Measurements from ENCODE around the gene ERN1.

Gene ERN1

DNA sequence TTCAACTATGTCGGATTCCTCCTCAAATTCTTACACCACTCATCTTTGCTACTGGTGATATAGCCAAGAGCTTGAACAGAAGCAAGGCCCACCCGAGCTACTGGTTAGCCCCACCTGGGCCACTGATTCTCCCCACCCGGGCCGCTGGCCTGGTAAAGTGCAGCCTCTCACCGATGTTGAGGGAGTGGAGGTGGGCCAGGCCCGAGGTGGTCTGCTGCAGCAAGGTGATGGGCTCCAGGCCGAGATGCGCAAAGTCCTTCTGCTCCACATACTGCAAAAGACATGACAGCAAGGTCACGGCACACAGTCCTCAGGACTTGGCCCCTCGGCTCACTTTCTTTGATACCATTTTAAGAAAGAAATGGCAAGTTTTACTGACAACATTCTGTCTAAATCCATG is 76.8 kb downstream of the ERN1 start:
- H3K4ac ChIP-seq (ENCODE audit: low read length): no peak overlapping the region
- no peak overlapping the region for H2BK5ac ChIP-seq (ENCODE audit: low read length)
- H3K27me3 ChIP-seq (ENCODE audit: control insufficient read depth in 3 of 3, insufficient read depth in 3 of 3, low read depth in 1 of 3, low read length in 3 of 3): no peaks in the 10 kb centered on the region
- H3K4me1 ChIP-seq (ENCODE audit: control insufficient read depth in 2 of 2, insufficient read depth in 1 of 2, low read depth in 1 of 2, low read length in 2 of 2): no peaks in the 10 kb centered on the region
- DNase-seq (ENCODE audit: low spot score): no peak
- no peak overlapping the region for H4K91ac ChIP-seq (ENCODE audit: low read depth, low read length, poor library complexity)
- no peaks in the 10 kb centered on the region for H3K9me3 ChIP-seq (replicated peaks in 1 of 2; ENCODE audit: control insufficient read depth in 2 of 2, insufficient read depth in 1 of 2, low read depth in 1 of 2, low read length in 2 of 2)
- H3K4me3 ChIP-seq (ENCODE audit: low read length in 2 of 2): peak overlapping the region in 1 of 2 donors; percentile 43
- no peak overlapping the region for H2AFZ ChIP-seq (ENCODE audit: low read length)
- H3K27ac ChIP-seq (replicated peaks; ENCODE audit: low read length): no peak overlapping the region
- H3K9ac ChIP-seq (ENCODE audit: low read depth, low read length, poor library complexity): no peak overlapping the region
- H2BK15ac ChIP-seq (ENCODE audit: low read length): no peak overlapping the region
- H3K36me3 ChIP-seq (replicated peaks in 1 of 2; ENCODE audit: control insufficient read depth in 2 of 2, insufficient read depth in 2 of 2, low read length in 2 of 2): peaks cover 0 to 25% of the 10 kb centered on the region in 2 donors
- no peak overlapping the region for H3K4me2 ChIP-seq (ENCODE audit: insufficient read depth, low read length, poor library complexity, severe bottlenecking)
- no peak overlapping the region for H2BK120ac ChIP-seq (ENCODE audit: low read depth, low read length)
- H3K23ac ChIP-seq (ENCODE audit: low read depth, low read length, poor library complexity): no peak overlapping the region
- no peak overlapping the region for H2BK12ac ChIP-seq (ENCODE audit: low read length)
- WGBS, 2 donors (ENCODE audit: extremely low coverage in 2 of 2, insufficient read length in 2 of 2, insufficient replicate concordance in 1 of 2): no CpG with 5 or more reads among the region's 10 CpGs
- H3K14ac ChIP-seq (ENCODE audit: low read length): no peak overlapping the region
- H3K79me1 ChIP-seq (ENCODE audit: low read depth, low read length): no peaks in the 10 kb centered on the region
- no peak overlapping the region for H2AK5ac ChIP-seq (ENCODE audit: low read depth, low read length)
- no peak overlapping the region for H4K8ac ChIP-seq (ENCODE audit: low read depth, low read length)
- H3K18ac ChIP-seq (ENCODE audit: low read length): no peak overlapping the region

GRCh38 chr17:64051153-64051552 is 78.8 kb downstream of the ERN1 start:
- Histone ChIP-seq H3K4me1 (ENCODE audit: control insufficient read depth in 2 of 2, insufficient read depth in 1 of 2, low read depth in 1 of 2, low read length in 2 of 2) (no peaks in the 10 kb centered on the region), H3K4ac (ENCODE audit: low read length) (no peak overlapping the region), H3K36me3 (replicated peaks in 1 of 2; ENCODE audit: control insufficient read depth in 2 of 2, insufficient read depth in 2 of 2, low read length in 2 of 2) (peaks cover 0 to 31% of the 10 kb centered on the region in 2 donors), H3K23ac (ENCODE audit: low read depth, low read length, poor library complexity) (no peak overlapping the region), H3K9me3 (replicated peaks in 1 of 2; ENCODE audit: control insufficient read depth in 2 of 2, insufficient read depth in 1 of 2, low read depth in 1 of 2, low read length in 2 of 2) (no peaks in the 10 kb centered on the region), H2BK12ac (ENCODE audit: low read length) (no peak overlapping the region), H3K14ac (ENCODE audit: low read length) (no peak overlapping the region), H2BK5ac (ENCODE audit: low read length) (no peak overlapping the region), H4K91ac (ENCODE audit: low read depth, low read length, poor library complexity) (no peak overlapping the region), H3K79me1 (ENCODE audit: low read depth, low read length) (no peaks in the 10 kb centered on the region), H2AFZ (ENCODE audit: low read length) (no peak overlapping the region), H3K4me3 (ENCODE audit: low read length in 2 of 2) (no peak overlapping the region), H2BK120ac (ENCODE audit: low read depth, low read length) (no peak overlapping the region), H2AK5ac (ENCODE audit: low read depth, low read length) (no peak overlapping the region), H4K8ac (ENCODE audit: low read depth, low read length) (no peak overlapping the region), H3K27me3 (ENCODE audit: control insufficient read depth in 3 of 3, insufficient read depth in 3 of 3, low read depth in 1 of 3, low read length in 3 of 3) (no peaks in the 10 kb centered on the region), H3K9ac (ENCODE audit: low read depth, low read length, poor library complexity) (no peak overlapping the region), H3K4me2 (ENCODE audit: insufficient read depth, low read length, poor library complexity, severe bottlenecking) (no peak overlapping the region), H3K18ac (ENCODE audit: low read length) (no peak overlapping the region), H3K27ac (replicated peaks; ENCODE audit: low read length) (no peak overlapping the region), H2BK15ac (ENCODE audit: low read length) (no peak overlapping the region)
- DNase-seq (ENCODE audit: low spot score): no peak
- no CpG with 5 or more reads among the region's 1 CpG for WGBS, 2 donors (ENCODE audit: extremely low coverage in 2 of 2, insufficient read length in 2 of 2, insufficient replicate concordance in 1 of 2)

DNA sequence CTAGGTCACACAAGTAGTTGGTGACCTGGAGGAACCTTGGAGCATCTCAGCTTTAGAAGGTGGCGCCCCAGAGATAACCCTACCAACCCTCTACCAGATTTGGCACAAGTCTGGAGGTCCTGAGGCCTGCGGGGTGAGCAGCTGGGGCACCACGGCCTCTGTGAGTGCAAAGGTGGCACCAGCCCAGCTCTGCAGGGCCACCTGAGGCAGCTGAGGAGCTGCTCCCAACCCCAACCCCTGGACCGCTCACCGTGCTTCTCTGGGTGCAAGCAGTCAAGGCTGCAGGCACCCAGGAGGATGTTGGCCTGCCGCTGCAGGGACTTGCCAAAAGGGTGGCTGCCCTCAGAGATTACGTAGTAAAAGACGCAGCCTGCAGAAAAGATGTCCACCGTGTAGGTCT is 81.1 kb downstream of the ERN1 start:
- no peak for DNase-seq (ENCODE audit: low spot score)
- Histone ChIP-seq H3K79me1 (ENCODE audit: low read depth, low read length) (no peaks in the 10 kb centered on the region), H2BK12ac (ENCODE audit: low read length) (no peak overlapping the region), H3K36me3 (replicated peaks in 1 of 2; ENCODE audit: control insufficient read depth in 2 of 2, insufficient read depth in 2 of 2, low read length in 2 of 2) (peaks cover 0 to 41% of the 10 kb centered on the region in 2 donors), H2AK5ac (ENCODE audit: low read depth, low read length) (no peak overlapping the region), H3K4me3 (ENCODE audit: low read length in 2 of 2) (peak overlapping the region in 1 of 2 donors; percentile 53), H2BK5ac (ENCODE audit: low read length) (no peak overlapping the region), H3K27ac (replicated peaks; ENCODE audit: low read length) (no peak overlapping the region), H3K9ac (ENCODE audit: low read depth, low read length, poor library complexity) (no peak overlapping the region), H3K4me1 (ENCODE audit: control insufficient read depth in 2 of 2, insufficient read depth in 1 of 2, low read depth in 1 of 2, low read length in 2 of 2) (no peaks in the 10 kb centered on the region), H3K23ac (ENCODE audit: low read depth, low read length, poor library complexity) (peak overlapping the region; percentile 44), H2BK15ac (ENCODE audit: low read length) (no peak overlapping the region), H3K4ac (ENCODE audit: low read length) (no peak overlapping the region), H4K8ac (ENCODE audit: low read depth, low read length) (no peak overlapping the region), H3K9me3 (replicated peaks in 1 of 2; ENCODE audit: control insufficient read depth in 2 of 2, insufficient read depth in 1 of 2, low read depth in 1 of 2, low read length in 2 of 2) (no peaks in the 10 kb centered on the region), H3K27me3 (ENCODE audit: control insufficient read depth in 3 of 3, insufficient read depth in 3 of 3, low read depth in 1 of 3, low read length in 3 of 3) (no peaks in the 10 kb centered on the region), H2AFZ (ENCODE audit: low read length) (no peak overlapping the region), H4K91ac (ENCODE audit: low read depth, low read length, poor library complexity) (no peak overlapping the region), H3K4me2 (ENCODE audit: insufficient read depth, low read length, poor library complexity, severe bottlenecking) (no peak overlapping the region), H3K18ac (ENCODE audit: low read length) (no peak overlapping the region), H2BK120ac (ENCODE audit: low read depth, low read length) (no peak overlapping the region), H3K14ac (ENCODE audit: low read length) (no peak overlapping the region)
- WGBS, 2 donors (ENCODE audit: extremely low coverage in 2 of 2, insufficient read length in 2 of 2, insufficient replicate concordance in 1 of 2): no CpG with 5 or more reads among the region's 9 CpGs

- H3K36me3 ChIP-seq (replicated peaks in 1 of 2; ENCODE audit: control insufficient read depth in 2 of 2, insufficient read depth in 2 of 2, low read length in 2 of 2): peaks cover 0 to 29% of the 10 kb centered on the region in 2 donors
- no peak overlapping the region for H3K18ac ChIP-seq (ENCODE audit: low read length)
- no peak for DNase-seq (ENCODE audit: low spot score)
Measured at GRCh38 chr17:64045176-64045575, 84.8 kb downstream of the ERN1 start.

More at GRCh38 chr17:64045176-64045575, 84.8 kb downstream of the ERN1 start:
- H3K23ac ChIP-seq (ENCODE audit: low read depth, low read length, poor library complexity): peak overlapping the region; percentile 59
- no peak overlapping the region for H4K91ac ChIP-seq (ENCODE audit: low read depth, low read length, poor library complexity)
- no peak overlapping the region for H3K9ac ChIP-seq (ENCODE audit: low read depth, low read length, poor library complexity)
- no peak overlapping the region for H2BK120ac ChIP-seq (ENCODE audit: low read depth, low read length)
- H3K4me2 ChIP-seq (ENCODE audit: insufficient read depth, low read length, poor library complexity, severe bottlenecking): no peak overlapping the region
- no peaks in the 10 kb centered on the region for H3K79me1 ChIP-seq (ENCODE audit: low read depth, low read length)
- H3K9me3 ChIP-seq (replicated peaks in 1 of 2; ENCODE audit: control insufficient read depth in 2 of 2, insufficient read depth in 1 of 2, low read depth in 1 of 2, low read length in 2 of 2): no peaks in the 10 kb centered on the region
- WGBS, 2 donors (ENCODE audit: extremely low coverage in 2 of 2, insufficient read length in 2 of 2, insufficient replicate concordance in 1 of 2): no CpG with 5 or more reads among the region's 13 CpGs
- no peak overlapping the region for H2BK15ac ChIP-seq (ENCODE audit: low read length)
- no peak overlapping the region for H2AK5ac ChIP-seq (ENCODE audit: low read depth, low read length)
- no peak overlapping the region for H3K14ac ChIP-seq (ENCODE audit: low read length)
- no peak overlapping the region for H3K4ac ChIP-seq (ENCODE audit: low read length)
- no peak overlapping the region for H3K4me3 ChIP-seq (ENCODE audit: low read length in 2 of 2)
- no peak overlapping the region for H2AFZ ChIP-seq (ENCODE audit: low read length)
- H2BK5ac ChIP-seq (ENCODE audit: low read length): no peak overlapping the region
- H2BK12ac ChIP-seq (ENCODE audit: low read length): no peak overlapping the region
- H3K27me3 ChIP-seq (ENCODE audit: control insufficient read depth in 3 of 3, insufficient read depth in 3 of 3, low read depth in 1 of 3, low read length in 3 of 3): no peaks in the 10 kb centered on the region
- H4K8ac ChIP-seq (ENCODE audit: low read depth, low read length): no peak overlapping the region
- no peaks in the 10 kb centered on the region for H3K4me1 ChIP-seq (ENCODE audit: control insufficient read depth in 2 of 2, insufficient read depth in 1 of 2, low read depth in 1 of 2, low read length in 2 of 2)
- no peak overlapping the region for H3K27ac ChIP-seq (replicated peaks; ENCODE audit: low read length)
